Uterus (tissue), 4 donors: ENCODE measurements around the gene DIABLO. TPM values are rescaled to one million over a fixed set of nuclear protein-coding genes. Genes with fewer than 3 reads are reported as not detected.
"Not testable (repeated sequence)": the region's sequence is repeated elsewhere in the genome, so short reads cannot be mapped to it uniquely, and the experiment has no call there.

Experiments
- DNase-seq, 2 donors: peaks; one replicate each; pipeline ENCODE4 v3.0.0-alpha.2; 2019 to 2020
- H3K27ac ChIP-seq, 2 donors: fragments of 200-600 bp; sonication (generic); 1 replicate in 1 of 2; 2 replicates in 1 of 2; pipeline ENCODE4 v1.5.1; 2016 to 2018
- H3K27me3 ChIP-seq, 2 donors: fragments of 200-600 bp; sonication (generic); one replicate each; pipeline ENCODE4 v1.5.1; 2018 to 2019; ENCODE audit warnings: control low read depth in 1 of 2
- H3K36me3 ChIP-seq, 2 donors: fragments of 200-600 bp; sonication (generic); one replicate each; pipeline ENCODE4 v1.5.1; 2019; ENCODE audit warnings: control low read depth in 1 of 2
- H3K4me1 ChIP-seq, 2 donors: fragments of 200-600 bp; sonication (generic); one replicate each; pipeline ENCODE4 v1.5.1; 2018 to 2019; ENCODE audit warnings: control low read depth in 1 of 2
- H3K4me3 ChIP-seq, 2 donors: fragments of 200-600 bp; sonication (generic); 1 replicate in 1 of 2; 2 replicates in 1 of 2; pipeline ENCODE4 v1.5.1; 2018 to 2019; ENCODE audit warnings: mild to moderate bottlenecking in 1 of 2
- H3K9me3 ChIP-seq, 2 donors: fragments of 200-600 bp; sonication (generic); one replicate each; pipeline ENCODE4 v1.5.1; 2019; ENCODE audit warnings: control low read depth in 1 of 2
- CTCF ChIP-seq, 4 experiments: fragments of 200-600 bp in 2 of 4; fragments of 450-650 bp in 2 of 4; sonication (generic) in 2 of 4; IDR thresholded peaks; one replicate each; pipeline ENCODE4 v1.5.1; 2016 to 2019; ENCODE audit warnings: antibody characterized with exemption in 4 of 4, mild to moderate bottlenecking in 2 of 4, moderate library complexity in 1 of 4
- POLR2A ChIP-seq, 2 donors: fragments of 450-650 bp; IDR thresholded peaks; one replicate each; pipeline ENCODE4 v1.6.1; 2016; ENCODE audit warnings: antibody characterized with exemption in 2 of 2, mild to moderate bottlenecking in 1 of 2, moderate library complexity in 1 of 2
- intact Hi-C: fragments of 100-400 bp; cut with DNase I; formaldehyde crosslinking; loops from one replicate; pipeline ENCODE4 v1.15.1; 2023; ENCODE audit warnings: low total_unique reads
- total RNA-seq, 4 donors: library from RNA; depleted of rRNA in 3 of 4; stranded (reverse); fragments of >200 nt in 3 of 4; gene quantifications; one replicate each; pipeline versions ENCODE4 v1.1.0 to v1.2.4, GENCODE V29; 2014 to 2023
- donor health status: DM: yes; HTN: yes; CAD: no.

The DIABLO gene
- total RNA-seq, 4 donors from 2014 or later: 46.2 to 68.9 (median 53.9) TPM

GRCh38 chr12:122182887-122183587 lies 42.8 kb downstream of the DIABLO start, which contains the start of gene LRRC43:
TSS of gene LRRC43 (plus strand) at chr12:122183123. CDS start at chr12:122183145, 22 bp downstream.
- intact Hi-C loops: no loop called here
- Histone ChIP-seq H3K9me3 (no peaks in the 10 kb centered on the region), H3K27me3 (no peaks in the 10 kb centered on the region), H3K36me3 (no peaks in the 10 kb centered on the region), H3K4me1 (no peaks in the 10 kb centered on the region), H3K4me3 (peak within 1 kb of the TSS; percentile 8 to 34), H3K27ac (no peak within 1 kb of the TSS)
- DNase-seq: no peak
- no peak for TF ChIP-seq CTCF (IDR thresholded peaks at IDR 0.05)
- no peak for TF ChIP-seq POLR2A (IDR thresholded peaks at IDR 0.05)

- H3K4me3 ChIP-seq, H3K27ac ChIP-seq, H3K4me1 ChIP-seq, intact Hi-C loops, DNase-seq, H3K36me3 ChIP-seq, H3K9me3 ChIP-seq, H3K27me3 ChIP-seq: not testable (repeated sequence)
These were observed 49.4 kb downstream of the DIABLO start for GRCh38 chr12:122176473-122176872.

GRCh38 chr12:122174155-122174845 lies 51.6 kb downstream of the DIABLO start, which contains the start of gene IL31:
TSS of gene IL31 (minus strand) at chr12:122174221. CDS start at chr12:122174172, 49 bp downstream.
- no peak within 1 kb of the TSS for H3K4me3 ChIP-seq
- no peak for DNase-seq
- no peak within 1 kb of the TSS for H3K27ac ChIP-seq
- H3K36me3 ChIP-seq: no peaks in the 10 kb centered on the region
- H3K4me1 ChIP-seq: no peaks in the 10 kb centered on the region
- no peak for TF ChIP-seq CTCF (IDR thresholded peaks at IDR 0.05)
- no peak for TF ChIP-seq POLR2A (IDR thresholded peaks at IDR 0.05)
- no peaks in the 10 kb centered on the region for H3K27me3 ChIP-seq
- H3K9me3 ChIP-seq: no peaks in the 10 kb centered on the region
- intact Hi-C loops: no loop called here

GRCh38 chr12:122172262-122172939 lies 53.5 kb downstream of the DIABLO start:
- no peaks in the 10 kb centered on the region for H3K36me3 ChIP-seq
- intact Hi-C loops: no loop called here
- H3K27me3 ChIP-seq: no peaks in the 10 kb centered on the region
- TF ChIP-seq CTCF (IDR thresholded peaks at IDR 0.05): no peak
- TF ChIP-seq POLR2A (IDR thresholded peaks at IDR 0.05): no peak
- H3K27ac ChIP-seq: no peak overlapping the region
- no peaks in the 10 kb centered on the region for H3K9me3 ChIP-seq
- no peak overlapping the region for H3K4me3 ChIP-seq
- DNase-seq: no peak
- H3K4me1 ChIP-seq: no peaks in the 10 kb centered on the region

- Histone ChIP-seq H3K4me1 (no peaks in the 10 kb centered on the region), H3K36me3 (no peaks in the 10 kb centered on the region), H3K9me3 (no peaks in the 10 kb centered on the region), H3K27me3 (no peaks in the 10 kb centered on the region), H3K27ac (no peak overlapping the region), H3K4me3 (no peak overlapping the region)
- no peak for DNase-seq
- no peak for TF ChIP-seq POLR2A (IDR thresholded peaks at IDR 0.05)
- TF ChIP-seq CTCF (IDR thresholded peaks at IDR 0.05): no peak
- intact Hi-C loops: no loop called here
These were observed 54.5 kb downstream of the DIABLO start for GRCh38 chr12:122171399-122171798.
